NCI-H2107 (cell line): Measurements from ENCODE around the gene SP4.

ENCODE experiments used
- DNase-seq: peaks from one replicate; lab custom pipeline; 2025; lab: John Stamatoyannopoulos, UW

Gene SP4

GRCh38 chr7:21443149-21443841, 15.4 kb downstream of the SP4 start:
- DNase-seq, result no peak

GRCh38 chr7:21448974-21449373, 21.1 kb downstream of the SP4 start:
- no peak for DNase-seq

GRCh38 chr7:21450076-21450475, 22.2 kb downstream of the SP4 start:
- no peak for DNase-seq

- DNase-seq, result no peak
Observed at GRCh38 chr7:21450941-21451340, 23.1 kb downstream of the SP4 start.

- no peak for DNase-seq
Observed at GRCh38 chr7:21454182-21454581, 26.3 kb downstream of the SP4 start.

GRCh38 chr7:21454906-21455305, 27.0 kb downstream of the SP4 start:
- DNase-seq, result no peak

GRCh38 chr7:21461282-21461681, 33.4 kb downstream of the SP4 start:
- DNase-seq, result no peak

- DNase-seq, result no peak
Observed at GRCh38 chr7:21462081-21462480, 34.2 kb downstream of the SP4 start.

GRCh38 chr7:21463524-21463923, 35.6 kb downstream of the SP4 start:
- DNase-seq, result no peak

GRCh38 chr7:21468969-21469368, 41.1 kb downstream of the SP4 start:
- no peak for DNase-seq

- no peak for DNase-seq
Observed at GRCh38 chr7:21469894-21470293, 42.0 kb downstream of the SP4 start.

GRCh38 chr7:21472029-21472428, 44.1 kb downstream of the SP4 start:
- no peak for DNase-seq

GRCh38 chr7:21476429-21476828, 48.5 kb downstream of the SP4 start:
- no peak for DNase-seq

- DNase-seq, result no peak
Observed at GRCh38 chr7:21480693-21481403, 53.0 kb downstream of the SP4 start.

GRCh38 chr7:21486511-21486910, 58.6 kb downstream of the SP4 start:
- DNase-seq, result no peak

- no peak for DNase-seq
Observed at GRCh38 chr7:21495731-21496130, 67.8 kb downstream of the SP4 start.

GRCh38 chr7:21497072-21497471, 69.2 kb downstream of the SP4 start:
- DNase-seq, result no peak

- no peak for DNase-seq
Observed at GRCh38 chr7:21500117-21500832, 72.4 kb downstream of the SP4 start.

- no peak for DNase-seq
Observed at GRCh38 chr7:21504021-21504420, 76.1 kb downstream of the SP4 start.

GRCh38 chr7:21507627-21508343, 79.9 kb downstream of the SP4 start:
- DNase-seq, result no peak

GRCh38 chr7:21508538-21508937, 80.7 kb downstream of the SP4 start:
- DNase-seq, result no peak

GRCh38 chr7:21514062-21514461, 86.2 kb downstream of the SP4 start:
- DNase-seq, result no peak

GRCh38 chr7:21524680-21525079, 96.8 kb downstream of the SP4 start:
- no peak for DNase-seq
